Bronchial epithelial cell (primary cell): ENCODE data around the gene HAPLN3. TPM values are rescaled to one million over a fixed set of nuclear protein-coding genes. Genes with fewer than 3 reads are reported as not detected.

Source experiments
- DNase-seq: peaks from one replicate; pipeline ENCODE4 v3.0.0-alpha.2; 2010; ENCODE audit warnings: low read depth
- FAIRE-seq: peaks from 2 replicates; lab custom pipeline; 2011; peaks lifted over from hg19 to GRCh38; lab: Jason Lieb, UNC
- H3K27me3 ChIP-seq: 2 replicates; pipeline ENCODE4 v1.5.1; 2011; ENCODE audit warnings: low read length; ENCODE audit not compliant: control insufficient read depth, insufficient read depth
- H3K36me3 ChIP-seq: 2 replicates; pipeline ENCODE4 v1.5.1; 2011; ENCODE audit warnings: low read length; ENCODE audit not compliant: control insufficient read depth, insufficient read depth
- H3K4me3 ChIP-seq: 2 replicates; pipeline ENCODE4 v1.5.1; 2011; ENCODE audit warnings: mild to moderate bottlenecking, low read depth, low read length, control low read depth
- CTCF ChIP-seq: IDR thresholded peaks from 2 replicates; pipeline ENCODE4 v1.5.1; 2011; ENCODE audit warnings: mild to moderate bottlenecking, moderate library complexity, low read length, control low read depth, inconsistent platforms; ENCODE audit not compliant: insufficient read depth, severe bottlenecking
- total RNA-seq: library from RNA; depleted of rRNA; stranded (reverse); fragments of >200 nt; gene quantifications from 2 replicates; pipeline ENCODE4 v1.2.1, GENCODE V29; 2014

Gene HAPLN3
- total RNA-seq, 1 donor from 2014 or later = 1.1 TPM

- FAIRE-seq (no peak), DNase-seq (no peak)
- peaks cover 3% of the 10 kb centered on the region for H3K36me3 ChIP-seq
- no peak for TF ChIP-seq CTCF
- no peak overlapping the region for H3K4me3 ChIP-seq
- no peaks in the 10 kb centered on the region for H3K27me3 ChIP-seq
Observed at GRCh38 chr15:88907111-88907510, 11.8 kb upstream of the HAPLN3 start.

- no peak for TF ChIP-seq CTCF
- H3K27me3 ChIP-seq = no peaks in the 10 kb centered on the region
- DNase-seq (no peak), FAIRE-seq (no peak)
- peaks cover 3% of the 10 kb centered on the region for H3K36me3 ChIP-seq
- H3K4me3 ChIP-seq = no peak overlapping the region
Observed at GRCh38 chr15:88906551-88906950, 11.2 kb upstream of the HAPLN3 start.

- DNase-seq (no peak), FAIRE-seq (no peak)
- Histone ChIP-seq H3K36me3 (peaks cover 3% of the 10 kb centered on the region), H3K4me3 (no peak overlapping the region), H3K27me3 (no peaks in the 10 kb centered on the region)
- TF ChIP-seq CTCF = no peak
Observed at GRCh38 chr15:88906130-88906529, 10.8 kb upstream of the HAPLN3 start.

- peaks cover 3% of the 10 kb centered on the region for H3K36me3 ChIP-seq
- no peaks in the 10 kb centered on the region for H3K27me3 ChIP-seq
- no peak for TF ChIP-seq CTCF
- DNase-seq (no peak), FAIRE-seq (no peak)
- H3K4me3 ChIP-seq = no peak overlapping the region
Observed at GRCh38 chr15:88905576-88905975, 10.2 kb upstream of the HAPLN3 start.

- peak; percentile 98 for TF ChIP-seq CTCF
- FAIRE-seq (no peak), DNase-seq (peak; percentile 67)
- peaks cover 1% of the 10 kb centered on the region for H3K36me3 ChIP-seq
- H3K27me3 ChIP-seq = no peaks in the 10 kb centered on the region
- H3K4me3 ChIP-seq = no peak overlapping the region
Observed at GRCh38 chr15:88904624-88905327, 9.4 kb upstream of the HAPLN3 start.

GRCh38 chr15:88904257-88904623 lies 8.9 kb upstream of the HAPLN3 start:
- FAIRE-seq = no peak
- Histone ChIP-seq H3K4me3 (no peak overlapping the region), H3K36me3 (no peaks in the 10 kb centered on the region), H3K27me3 (no peaks in the 10 kb centered on the region)
- DNase-seq = no peak
- TF ChIP-seq CTCF = no peak
